WTC11 (cell line): ENCODE measurements around the gene SLC20A1. TPM values are rescaled to one million over a fixed set of nuclear protein-coding genes. Genes with fewer than 3 reads are reported as not detected.

Source experiments
- ATAC-seq: fragments of 200-7000 bp; cut with Tn5 transposase; 2 replicates; pipeline ENCODE4 v1.10.0; 2021; ENCODE audit warnings: mild to moderate bottlenecking, moderate library complexity
- CTCF ChIA-PET: fragments of 300-600 bp; sonication (Branson Sonifier 250); formaldehyde crosslinking; loops from one replicate; lab custom pipeline; 2021; ENCODE audit warnings: antibody characterized with exemption; lab: Charles Lee
- POLR2A ChIA-PET: fragments of 350-600 bp; sonication (Branson Sonifier 250); formaldehyde crosslinking; loops from one replicate; lab custom pipeline; 2021; ENCODE audit warnings: antibody characterized with exemption; lab: Charles Lee
- DNase-seq: peaks from one replicate; pipeline ENCODE4 v3.0.0; 2021; ENCODE audit warnings: low spot score
- H3K27ac Mint-ChIP-seq: 2 replicates; pipeline ENCODE4 v1.8.0; 2021; ENCODE audit warnings: mixed read lengths
- H3K27me3 Mint-ChIP-seq: 2 replicates; pipeline ENCODE4 v1.8.0; 2021; ENCODE audit warnings: low read depth, mild to moderate bottlenecking, moderate library complexity, mixed read lengths
- H3K36me3 Mint-ChIP-seq: 2 replicates; pipeline ENCODE4 v1.8.0; 2021; ENCODE audit warnings: mixed read lengths
- H3K4me1 Mint-ChIP-seq: 2 replicates; pipeline ENCODE4 v1.8.0; 2022; ENCODE audit warnings: mixed read lengths
- H3K4me3 Mint-ChIP-seq: 2 replicates; pipeline ENCODE4 v1.8.0; 2021; ENCODE audit warnings: mild to moderate bottlenecking, moderate library complexity, mixed read lengths
- H3K9me3 Mint-ChIP-seq: 2 replicates; pipeline ENCODE4 v1.8.0; 2021; ENCODE audit warnings: mixed read lengths
- AR ChIP-seq: fragments of 250-450 bp; sonication (Bioruptor Pico); IDR thresholded peaks from 2 replicates; pipeline ENCODE4 v1.9.0; 2021; ENCODE audit warnings: mild to moderate bottlenecking
- CBFB ChIP-seq: sonication (generic); formaldehyde crosslinking; IDR thresholded peaks from 2 replicates; pipeline ENCODE4 v1.8.1; 2022; ENCODE audit warnings: mild to moderate bottlenecking, low read depth, missing genetic modification reagents
- CTCF ChIP-seq: fragments of 200-600 bp; IDR thresholded peaks from 2 replicates; pipeline ENCODE4 v1.8.0; 2022; ENCODE audit warnings: antibody characterized with exemption
- EMX1 ChIP-seq: fragments of 250-450 bp; sonication (Bioruptor Pico); IDR thresholded peaks from 2 replicates; pipeline ENCODE4 v1.8.0; 2021; ENCODE audit warnings: mild to moderate bottlenecking
- FOXP1 ChIP-seq: sonication (generic); formaldehyde crosslinking; IDR thresholded peaks from 2 replicates; pipeline ENCODE4 v1.8.0; 2022; ENCODE audit warnings: missing genetic modification reagents, mild to moderate bottlenecking, moderate library complexity, borderline replicate concordance
- MXD4 ChIP-seq: fragments of 250-450 bp; sonication (Bioruptor Pico); IDR thresholded peaks from 2 replicates; pipeline ENCODE4 v1.8.0; 2021; ENCODE audit warnings: mild to moderate bottlenecking, moderate library complexity, borderline replicate concordance
- NFATC4 ChIP-seq: fragments of 250-450 bp; sonication (Bioruptor Pico); IDR thresholded peaks from 2 replicates; pipeline ENCODE4 v1.9.0; 2021; ENCODE audit warnings: mild to moderate bottlenecking
- NFE2L1 ChIP-seq: sonication (generic); formaldehyde crosslinking; IDR thresholded peaks from 2 replicates; pipeline ENCODE4 v1.8.1; 2023; ENCODE audit warnings: missing genetic modification reagents
- NFYB ChIP-seq: sonication (generic); formaldehyde crosslinking; conservative IDR thresholded peaks from 2 replicates; pipeline ENCODE4 v1.8.0; 2022; ENCODE audit warnings: low read depth, missing genetic modification reagents
- NR1H2 ChIP-seq: sonication (generic); formaldehyde crosslinking; IDR thresholded peaks from 2 replicates; pipeline ENCODE4 v1.9.0; 2021; ENCODE audit warnings: mild to moderate bottlenecking, moderate library complexity, missing genetic modification reagents
- NR3C1 ChIP-seq: sonication (generic); formaldehyde crosslinking; conservative IDR thresholded peaks from 2 replicates; pipeline ENCODE4 v1.8.1; 2023; ENCODE audit warnings: low read depth, mild to moderate bottlenecking, missing genetic modification reagents
- RELA ChIP-seq: sonication (generic); formaldehyde crosslinking; IDR thresholded peaks from 2 replicates; pipeline ENCODE4 v1.8.1; 2022; ENCODE audit warnings: missing genetic modification reagents, mild to moderate bottlenecking, borderline replicate concordance
- SMAD3 ChIP-seq: sonication (generic); formaldehyde crosslinking; IDR thresholded peaks from 2 replicates; pipeline ENCODE4 v1.8.0; 2022; ENCODE audit warnings: missing genetic modification reagents, mild to moderate bottlenecking, borderline replicate concordance
- SMAD4 ChIP-seq: sonication (generic); formaldehyde crosslinking; IDR thresholded peaks from 2 replicates; pipeline ENCODE4 v1.8.0; 2022; ENCODE audit warnings: mild to moderate bottlenecking, missing genetic modification reagents
- SOX15 ChIP-seq: fragments of 250-450 bp; sonication (Bioruptor Pico); IDR thresholded peaks from 2 replicates; pipeline ENCODE4 v1.9.0; 2021; ENCODE audit warnings: mild to moderate bottlenecking
- TEAD1 ChIP-seq: sonication (generic); formaldehyde crosslinking; IDR thresholded peaks from 2 replicates; pipeline ENCODE4 v1.8.0; 2022; ENCODE audit warnings: mild to moderate bottlenecking, missing genetic modification reagents
- ZBTB21 ChIP-seq: sonication (generic); formaldehyde crosslinking; IDR thresholded peaks from 2 replicates; pipeline ENCODE4 v1.8.1; 2023; ENCODE audit warnings: mild to moderate bottlenecking, missing genetic modification reagents, borderline replicate concordance
- ZNF138 ChIP-seq: sonication (generic); formaldehyde crosslinking; conservative IDR thresholded peaks from 2 replicates; pipeline ENCODE4 v1.8.1; 2022; ENCODE audit warnings: mild to moderate bottlenecking, moderate library complexity, missing genetic modification reagents
- ZNF532 ChIP-seq: fragments of 250-450 bp; sonication (Bioruptor Pico); IDR thresholded peaks from 2 replicates; pipeline ENCODE4 v1.9.0; 2021; ENCODE audit warnings: mild to moderate bottlenecking, borderline replicate concordance
- total RNA-seq: library from RNA; stranded (reverse); gene quantifications from 3 replicates; pipeline ENCODE4 v1.2.3, GENCODE V29; 2021

Gene SLC20A1
- total RNA-seq, 1 experiment from 2014 or later: 59.9 TPM

- POLR2A ChIA-PET: no interaction called here
- Mint-ChIP-seq H3K9me3 (no peaks in the 10 kb centered on the region), H3K27ac (no peak overlapping the region), H3K27me3 (peaks cover 6% of the 10 kb centered on the region; the same call in 1 of the 2 replicates), H3K36me3 (no peaks in the 10 kb centered on the region), H3K4me1 (no peaks in the 10 kb centered on the region), H3K4me3 (no peak overlapping the region)
- CTCF ChIA-PET: interaction anchor here (0.6 to 1.5 kb wide), 3 partner anchors 54 to 266 kb away, joined by 3 to 4 read pairs (median 3); partner anchors contain the start of genes RGPD8 and SLC20A1
- ATAC-seq (no peak), DNase-seq (no peak)
- TF ChIP-seq NFE2L1 (CRISPR knock-in tag) (no peak), SOX15 (CRISPR knock-in tag) (no peak), CTCF (no peak), MXD4 (CRISPR knock-in tag) (no peak), ZNF532 (CRISPR knock-in tag) (no peak), NFYB (no peak), NFATC4 (CRISPR knock-in tag) (no peak), ZBTB21 (CRISPR knock-in tag) (no peak), EMX1 (CRISPR knock-in tag) (no peak), NR1H2 (CRISPR knock-in tag) (no peak), NR3C1 (CRISPR knock-in tag) (no peak), SMAD4 (CRISPR knock-in tag) (no peak), FOXP1 (CRISPR knock-in tag) (no peak), ZNF138 (no peak), TEAD1 (CRISPR knock-in tag) (no peak)
Measured at GRCh38 chr2:112698834-112699515, 53.2 kb downstream of the SLC20A1 start.

- Mint-ChIP-seq H3K4me3 (no peak overlapping the region), H3K27me3 (peaks cover 6% of the 10 kb centered on the region; the same call in 1 of the 2 replicates), H3K36me3 (no peaks in the 10 kb centered on the region), H3K9me3 (no peaks in the 10 kb centered on the region), H3K27ac (no peak overlapping the region), H3K4me1 (no peaks in the 10 kb centered on the region)
- DNase-seq (no peak), ATAC-seq (no peak)
- POLR2A ChIA-PET: no interaction called here
- CTCF ChIA-PET: interaction anchor here (1.0 to 1.3 kb wide), 3 partner anchors 9 to 241 kb away, joined by 3 to 4 read pairs (median 3); no protein-coding TSS in a partner anchor
- TF ChIP-seq AR (CRISPR knock-in tag) (no peak), SMAD3 (no peak), CBFB (CRISPR knock-in tag) (no peak), RELA (CRISPR knock-in tag) (no peak)
Measured at GRCh38 chr2:112699984-112700667, 54.4 kb downstream of the SLC20A1 start.
